K562 (cell line): ENCODE data around the gene DMRT2. TPM values are rescaled to one million over a fixed set of nuclear protein-coding genes. Genes with fewer than 3 reads are reported as not detected.

ENCODE experiments used
- ATAC-seq: fragments of 200-7000 bp; cut with Tn5 transposase; 3 replicates; pipeline ENCODE4 v1.9.1; 2020; ENCODE audit warnings: moderate library complexity
- BruUV-seq: library from RNA; stranded (reverse); fragments of 400-500 nt; replicated peaks from 2 replicates; lab custom pipeline; 2021; lab: Mats Ljungman, UMichigan
- CTCF ChIA-PET: fragments of 300-600 bp; formaldehyde crosslinking; extraction: SDS; loops from one replicate; lab custom pipeline; 2021; ENCODE audit warnings: low intra/inter-chr PET ratio; lab: Yijun Ruan, JAX
- POLR2A ChIA-PET: fragments of 300-600, 350-650 bp; sonication (Branson Sonifier 250); formaldehyde crosslinking; extraction: SDS; loops from one replicate; lab custom pipeline; 2021; ENCODE audit warnings: antibody characterized with exemption, inconsistent platforms; lab: Yijun Ruan, JAX
- DNase-seq, 4 experiments: peaks; one replicate each; pipeline versions ENCODE4 v3.0.0 to v3.0.0-alpha.2; 2011 to 2018; ENCODE audit warnings: low spot score in 3 of 4, mixed read lengths in 3 of 4; ENCODE audit errors: extremely low read depth in 1 of 4
- FAIRE-seq: peaks from 2 replicates; lab custom pipeline; 2011; peaks lifted over from hg19 to GRCh38; lab: Jason Lieb, UNC
- H2AFZ ChIP-seq: 2 replicates; pipeline ENCODE4 v1.6.0; 2011; ENCODE audit warnings: low read depth, low read length, control low read depth, inconsistent platforms
- H3K27ac ChIP-seq: fragments of 200-600 bp; 3 replicates; pipeline ENCODE4 v1.8.0; 2011; ENCODE audit warnings: low read depth, mild to moderate bottlenecking, control low read depth, inconsistent platforms, low read length, moderate library complexity, mixed read lengths; ENCODE audit errors: extremely low read depth
- H3K27me3 ChIP-seq, 2 experiments: fragments of 300-600 bp in 1 of 2; 2 replicates in 1 of 2; 3 replicates in 1 of 2; pipeline versions ENCODE4 v1.6.0 to v1.8.0; 2011; ENCODE audit warnings: inconsistent platforms in 2 of 2, low read length in 2 of 2, mild to moderate bottlenecking in 1 of 2, mixed read lengths in 1 of 2, moderate library complexity in 1 of 2; ENCODE audit not compliant: control insufficient read depth in 2 of 2, insufficient read depth in 2 of 2
- H3K36me3 ChIP-seq: fragments of 300-600 bp; 3 replicates; pipeline ENCODE4 v1.8.0; 2011; ENCODE audit warnings: mild to moderate bottlenecking, low read length, inconsistent platforms; ENCODE audit not compliant: control insufficient read depth, insufficient read depth
- H3K4me1 ChIP-seq, 2 experiments: fragments of 200-600 bp in 1 of 2; replicated peaks in 1 of 2; 2 replicates in 1 of 2; 3 replicates in 1 of 2; pipeline versions ENCODE4 v1.5.1 to v1.8.0; 2011; ENCODE audit warnings: inconsistent platforms in 2 of 2, low read length in 2 of 2, mild to moderate bottlenecking in 1 of 2, mixed read lengths in 1 of 2, moderate library complexity in 1 of 2; ENCODE audit not compliant: control insufficient read depth in 2 of 2, insufficient read depth in 2 of 2
- H3K4me2 ChIP-seq: 2 replicates; pipeline ENCODE4 v1.6.1; 2011; ENCODE audit warnings: low read length, control low read depth, inconsistent platforms, mixed read lengths; ENCODE audit not compliant: insufficient read depth
- H3K4me3 ChIP-seq: fragments of 200-600 bp; sonication (generic), shearing (Covaris generic); 2 replicates; pipeline ENCODE4 v1.5.1; 2016; ENCODE audit warnings: control low read depth, inconsistent platforms
- H3K79me2 ChIP-seq: fragments of 200-600 bp; 3 replicates; pipeline ENCODE4 v1.8.0; 2011; ENCODE audit warnings: low read length, inconsistent platforms; ENCODE audit not compliant: control insufficient read depth, insufficient read depth
- H3K9ac ChIP-seq, 2 experiments: 2 replicates each; pipeline versions ENCODE4 v1.6.0 to v1.6.1; 2011; ENCODE audit warnings: low read depth in 2 of 2, low read length in 2 of 2, control low read depth in 1 of 2, inconsistent platforms in 1 of 2, mild to moderate bottlenecking in 1 of 2, mixed read lengths in 1 of 2; ENCODE audit not compliant: insufficient read depth in 1 of 2
- H3K9me1 ChIP-seq: one replicate; pipeline ENCODE4 v1.6.0; 2011; ENCODE audit warnings: inconsistent platforms, mild to moderate bottlenecking, low read length, moderate library complexity; ENCODE audit not compliant: control insufficient read depth, insufficient read depth
- H3K9me3 ChIP-seq: replicated peaks from 2 replicates; pipeline ENCODE4 v1.5.1; 2011; ENCODE audit warnings: low read depth, low read length, inconsistent platforms; ENCODE audit not compliant: control insufficient read depth, insufficient read depth
- H4K20me1 ChIP-seq: replicated peaks from 2 replicates; pipeline ENCODE4 v1.6.1; 2011; ENCODE audit warnings: low read length, inconsistent platforms, mixed read lengths; ENCODE audit not compliant: control insufficient read depth, insufficient read depth
- BRF1 ChIP-seq: IDR thresholded peaks from 3 replicates; pipeline ENCODE4 v1.6.1; 2011; ENCODE audit warnings: borderline replicate concordance, mild to moderate bottlenecking; ENCODE audit not compliant: insufficient read length; ENCODE audit errors: extremely low read depth
- CBX8 ChIP-seq: fragments of 200-600 bp; sonication (generic); IDR thresholded peaks from 2 replicates; pipeline ENCODE4 v1.6.1; 2012; ENCODE audit warnings: borderline replicate concordance, mixed run types, low read depth, mild to moderate bottlenecking, moderate library complexity, mixed read lengths, low read length, control low read depth, inconsistent platforms; ENCODE audit not compliant: poor library complexity, severe bottlenecking; ENCODE audit errors: extremely low read depth
- ELF1 ChIP-seq: fragments of 200-800 bp; sonication (Bioruptor generic); IDR thresholded peaks from 2 replicates; pipeline ENCODE4 v1.6.1; 2016; ENCODE audit warnings: missing genetic modification characterization, missing compliant biosample characterization
- HOXB6 ChIP-seq: fragments of 250-450 bp; sonication (Bioruptor Pico); IDR thresholded peaks from 2 replicates; pipeline ENCODE4 v1.5.1; 2022; ENCODE audit warnings: mild to moderate bottlenecking, borderline replicate concordance
- PHF20 ChIP-seq: fragments of 450-650 bp; IDR thresholded peaks from 2 replicates; pipeline ENCODE4 v1.6.1; 2018; ENCODE audit not compliant: partially characterized antibody
- POLR2G ChIP-seq: fragments of 200-400 bp; formaldehyde crosslinking; IDR thresholded peaks from 2 replicates; pipeline ENCODE4 v1.6.1; 2017; ENCODE audit warnings: low read depth, mild to moderate bottlenecking, antibody characterized with exemption, low read length, moderate library complexity
- RAD51 ChIP-seq: fragments of 450-650 bp; IDR thresholded peaks from 2 replicates; pipeline ENCODE4 v1.7.1; 2016; ENCODE audit warnings: low read depth, mild to moderate bottlenecking, borderline replicate concordance
- SOX6 ChIP-seq: fragments of 450-650 bp; IDR thresholded peaks from 2 replicates; pipeline ENCODE4 v1.6.1; 2014; ENCODE audit warnings: mild to moderate bottlenecking
- TFE3 ChIP-seq: fragments of 450-650 bp; formaldehyde crosslinking; IDR thresholded peaks from 2 replicates; pipeline ENCODE4 v1.4.0; 2020; ENCODE audit warnings: mild to moderate bottlenecking, mixed read lengths
- THRA ChIP-seq: fragments of 450-650 bp; IDR thresholded peaks from 2 replicates; pipeline ENCODE4 v1.6.1; 2017; ENCODE audit warnings: mild to moderate bottlenecking, moderate library complexity
- WGBS: fragments of 100-300 bp; shearing (Covaris generic); methylation state at CpG from one replicate; pipeline ENCODE4 v1.1.6; 2016; ENCODE audit warnings: low coverage, mixed read lengths; ENCODE audit not compliant: insufficient coverage; ENCODE audit errors: missing lambda C conversion rate; 5-methylcytosine and 5-hydroxymethylcytosine counted together
- in situ Hi-C: fragments of 300-500 bp; cut with MboI; formaldehyde crosslinking; loops from 4 replicates; pipeline ENCODE4 v1.15.0; 2018; ENCODE audit warnings: inconsistent platforms, mixed read lengths
- intact Hi-C: fragments of 100-400 bp; cut with micrococcal nuclease; formaldehyde crosslinking; loops from 2 replicates; pipeline ENCODE4 v1.14.2; 2022
- polyA plus RNA-seq, 8 experiments: library from polyadenylated mRNA; depleted of rRNA in 4 of 8; stranded (reverse) in 5 of 8; unstranded in 3 of 8; fragments of >200 nt; fragmentation: Nextera tagmentation in 2 of 8; fragmentation: Illumina TruSeq in 1 of 8; extraction: Ambion mirVana in 2 of 8; extraction: Trizol in 1 of 8; gene quantifications; 2 replicates each; pipeline versions ENCODE4 v1.2.1 to v1.2.3, GENCODE V29; 2011 to 2014; ENCODE audit warnings: inconsistent platforms in 1 of 8, missing spikeins in 1 of 8
- total RNA-seq, 7 experiments: library from RNA; depleted of rRNA in 6 of 7; stranded (reverse); fragments of >200 nt in 6 of 7; fragmentation: Illumina TruSeq in 2 of 7; extraction: Trizol in 2 of 7; gene quantifications; 2 replicates each; pipeline versions ENCODE4 v1.2.1 to v1.2.3, GENCODE V29; 2011 to 2021; ENCODE audit warnings: low replicate concordance in 1 of 7
- TF ChIP-seq, protein P1 (sequence below), 2 experiments: fragments of 450-650 bp in 1 of 2; sonication (generic) in 1 of 2; formaldehyde crosslinking in 1 of 2; IDR thresholded peaks in 1 of 2; conservative IDR thresholded peaks in 1 of 2; 2 replicates each; pipeline versions ENCODE4 v1.6.1 to v1.8.1; 2016 to 2023; ENCODE audit warnings: mild to moderate bottlenecking in 2 of 2, moderate library complexity in 2 of 2, inconsistent platforms in 1 of 2, missing genetic modification reagents in 1 of 2
- TF ChIP-seq, protein P2 (sequence below): fragments of 200-400 bp; formaldehyde crosslinking; IDR thresholded peaks from 2 replicates; pipeline ENCODE4 v1.6.1; 2017; ENCODE audit warnings: mild to moderate bottlenecking, low read depth, low read length, moderate library complexity
- TF ChIP-seq, protein P3 (sequence below), 2 experiments: fragments of 250-450 bp in 1 of 2; fragments of 450-650 bp in 1 of 2; sonication (Bioruptor Pico) in 1 of 2; IDR thresholded peaks; 2 replicates each; pipeline versions ENCODE4 v1.6.1 to v1.8.0; 2016 to 2021; ENCODE audit warnings: mild to moderate bottlenecking in 2 of 2, moderate library complexity in 2 of 2, missing compliant biosample characterization in 1 of 2, missing genetic modification characterization in 1 of 2

The DMRT2 gene
- total and polyA plus RNA-seq, 9 of the 15 experiments (the other 6 are each of a cell fraction or from before 2014, with no cell fraction given), result not detected

GRCh38 chr9:1018121-1018520 is 32.0 kb upstream of the DMRT2 start (continued):
- TF ChIP-seq TFE3 (CRISPR knock-in tag) (peak; percentile 77), RAD51 (peak; percentile 76), CBX8 (no peak), PHF20 (no peak), SOX6 (0 out of 2 replicates have a peak, but pooled peaks have one; percentile 12)

DNA sequence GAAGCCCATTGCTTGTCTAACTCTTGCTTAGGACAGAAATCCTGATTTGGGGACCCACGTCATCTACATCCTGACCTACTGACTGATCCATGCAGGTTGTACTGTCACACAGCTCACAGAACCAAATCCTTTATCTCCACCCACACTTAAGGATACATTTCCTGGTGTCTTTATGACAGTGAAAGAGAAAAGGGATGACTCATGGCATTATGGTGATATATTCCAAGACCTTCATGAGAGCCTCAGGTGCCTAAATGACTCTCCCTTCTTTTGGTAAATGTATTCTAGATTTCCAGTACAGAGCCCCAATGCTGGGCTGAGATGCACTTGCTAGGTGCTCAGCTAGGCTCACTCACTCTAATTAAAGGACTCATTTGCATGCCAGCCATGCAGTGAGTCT is 26.0 kb upstream of the DMRT2 start:
- ATAC-seq, result no peak
- POLR2A ChIA-PET, result no interaction called here
- no peak overlapping the region for H2AFZ ChIP-seq
- H3K27me3 ChIP-seq, result no peaks in the 10 kb centered on the region; a peak in 1 of 5 replicates
- no peak overlapping the region for H3K27ac ChIP-seq
- in situ Hi-C loops, result no loop called here
- 0% methylated on average over 1 of the region's 1 CpG for WGBS
- no TSS peak for BruUV-seq
- no peaks in the 10 kb centered on the region for H3K36me3 ChIP-seq
- H3K79me2 ChIP-seq, result no peaks in the 10 kb centered on the region
- no peak overlapping the region for H3K9ac ChIP-seq
- CTCF ChIA-PET, result no interaction called here
- no peaks in the 10 kb centered on the region for H3K9me1 ChIP-seq
- H4K20me1 ChIP-seq, result no peaks in the 10 kb centered on the region
- DNase-seq, result no peak
- intact Hi-C loops, result no loop called here
- FAIRE-seq, result no peak
- no peaks in the 10 kb centered on the region for H3K9me3 ChIP-seq
- H3K4me1 ChIP-seq, result no peaks in the 10 kb centered on the region
- no peak overlapping the region for H3K4me2 ChIP-seq
- no peak overlapping the region for H3K4me3 ChIP-seq
- no peak for TF ChIP-seq ELF1 (tag)
- TF ChIP-seq THRA, result no peak
- TF ChIP-seq POLR2G, result no peak
- TF ChIP-seq, protein P1, sequence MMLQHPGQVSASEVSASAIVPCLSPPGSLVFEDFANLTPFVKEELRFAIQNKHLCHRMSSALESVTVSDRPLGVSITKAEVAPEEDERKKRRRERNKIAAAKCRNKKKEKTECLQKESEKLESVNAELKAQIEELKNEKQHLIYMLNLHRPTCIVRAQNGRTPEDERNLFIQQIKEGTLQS (IDR thresholded peaks at IDR 0.05), result no peak
- TF ChIP-seq, protein P1 (CRISPR knock-in tag; conservative IDR thresholded peaks at IDR 0.05), result no peak
- TF ChIP-seq, protein P2, sequence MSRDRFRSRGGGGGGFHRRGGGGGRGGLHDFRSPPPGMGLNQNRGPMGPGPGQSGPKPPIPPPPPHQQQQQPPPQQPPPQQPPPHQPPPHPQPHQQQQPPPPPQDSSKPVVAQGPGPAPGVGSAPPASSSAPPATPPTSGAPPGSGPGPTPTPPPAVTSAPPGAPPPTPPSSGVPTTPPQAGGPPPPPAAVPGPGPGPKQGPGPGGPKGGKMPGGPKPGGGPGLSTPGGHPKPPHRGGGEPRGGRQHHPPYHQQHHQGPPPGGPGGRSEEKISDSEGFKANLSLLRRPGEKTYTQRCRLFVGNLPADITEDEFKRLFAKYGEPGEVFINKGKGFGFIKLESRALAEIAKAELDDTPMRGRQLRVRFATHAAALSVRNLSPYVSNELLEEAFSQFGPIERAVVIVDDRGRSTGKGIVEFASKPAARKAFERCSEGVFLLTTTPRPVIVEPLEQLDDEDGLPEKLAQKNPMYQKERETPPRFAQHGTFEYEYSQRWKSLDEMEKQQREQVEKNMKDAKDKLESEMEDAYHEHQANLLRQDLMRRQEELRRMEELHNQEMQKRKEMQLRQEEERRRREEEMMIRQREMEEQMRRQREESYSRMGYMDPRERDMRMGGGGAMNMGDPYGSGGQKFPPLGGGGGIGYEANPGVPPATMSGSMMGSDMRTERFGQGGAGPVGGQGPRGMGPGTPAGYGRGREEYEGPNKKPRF, result no peak
- no peak for TF ChIP-seq HOXB6 (CRISPR knock-in tag)
- TF ChIP-seq, protein P3, sequence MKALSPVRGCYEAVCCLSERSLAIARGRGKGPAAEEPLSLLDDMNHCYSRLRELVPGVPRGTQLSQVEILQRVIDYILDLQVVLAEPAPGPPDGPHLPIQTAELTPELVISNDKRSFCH (CRISPR knock-in tag; IDR thresholded peaks at IDR 0.05), result no peak
- TF ChIP-seq, protein P3 (tag; IDR thresholded peaks at IDR 0.05), result no peak
- TF ChIP-seq BRF1, result no peak
